Activated CD4-positive, alpha-beta T cell treated with anti-CD3 and anti-CD28 coated beads for 1 hour (primary cell): ENCODE results near the gene TMEM74B.

Source experiments
- DNase-seq: peaks from one replicate; pipeline ENCODE4 v3.0.0-alpha.2; 2020

TMEM74B gene

GRCh38 chr20:1204576-1204975 is 19.8 kb upstream of the TMEM74B start:
- DNase-seq, result no peak

- DNase-seq, result no peak
These were observed 19.3 kb upstream of the TMEM74B start for GRCh38 chr20:1204113-1204512.

GRCh38 chr20:1203630-1204029 is 18.8 kb upstream of the TMEM74B start:
- no peak for DNase-seq

- no peak for DNase-seq
These were observed 18.2 kb upstream of the TMEM74B start, which contains the start of gene C20orf202 for GRCh38 chr20:1202762-1203504. C20orf202 (plus strand) TSS chr20:1203454; CDS start chr20:1203586, 132 bp downstream.

- no peak for DNase-seq
These were observed 15.2 kb upstream of the TMEM74B start for GRCh38 chr20:1199964-1200363.

- no peak for DNase-seq
These were observed 14.6 kb upstream of the TMEM74B start for GRCh38 chr20:1199212-1199873.

GRCh38 chr20:1198751-1199150 is 14.0 kb upstream of the TMEM74B start:
- DNase-seq, result no peak

- DNase-seq, result no peak
These were observed 13.0 kb upstream of the TMEM74B start for GRCh38 chr20:1197801-1198200.

GRCh38 chr20:1196634-1197033 is 11.9 kb upstream of the TMEM74B start:
- DNase-seq, result no peak

- DNase-seq, result no peak
These were observed 10.4 kb upstream of the TMEM74B start for GRCh38 chr20:1195226-1195625.

GRCh38 chr20:1191299-1191698 is 6.5 kb upstream of the TMEM74B start:
- no peak for DNase-seq

GRCh38 chr20:1190847-1191246 is 6.1 kb upstream of the TMEM74B start:
- no peak for DNase-seq

GRCh38 chr20:1189827-1190226 is 5.0 kb upstream of the TMEM74B start:
- no peak for DNase-seq

GRCh38 chr20:1188347-1188746 is 3.6 kb upstream of the TMEM74B start:
- no peak for DNase-seq

GRCh38 chr20:1187605-1188171 is 2.9 kb upstream of the TMEM74B start:
- DNase-seq, result no peak

GRCh38 chr20:1186367-1186991 is 1.7 kb upstream of the TMEM74B start:
- no peak for DNase-seq

GRCh38 chr20:1185790-1186334 is 1.1 kb upstream of the TMEM74B start:
- no peak for DNase-seq

- no peak for DNase-seq
These were observed 548 bp upstream of the TMEM74B start for GRCh38 chr20:1185316-1185741.

GRCh38 chr20:1184260-1184637 is 532 bp downstream of the TMEM74B start:
- no peak for DNase-seq

GRCh38 chr20:1183153-1183552 is 1.6 kb downstream of the TMEM74B start:
- DNase-seq, result no peak

- no peak for DNase-seq
These were observed 2.7 kb downstream of the TMEM74B start for GRCh38 chr20:1182106-1182505.

- no peak for DNase-seq
These were observed 3.8 kb downstream of the TMEM74B start for GRCh38 chr20:1180949-1181348.

- no peak for DNase-seq
These were observed 6.2 kb downstream of the TMEM74B start for GRCh38 chr20:1178623-1179022.
